Tibial artery (tissue), 4 donors: ENCODE results near the gene NDUFA9.

ENCODE experiments used
- DNase-seq, 2 donors: peaks; one replicate each; pipeline ENCODE4 v3.0.0-alpha.2; 2019
- H3K27ac ChIP-seq, 2 donors: fragments of 200-600 bp; sonication (generic) in 1 of 2; 1 replicate in 1 of 2; 2 replicates in 1 of 2; pipeline ENCODE4 v1.5.1; 2018 to 2019; ENCODE audit warnings: mild to moderate bottlenecking in 1 of 2
- H3K27me3 ChIP-seq, 2 donors: fragments of 200-600 bp; sonication (generic) in 1 of 2; one replicate each; pipeline versions ENCODE4 v1.5.1 to v1.6.0; 2016 to 2019
- H3K36me3 ChIP-seq, 3 donors: fragments of 200-600 bp; sonication (generic) in 2 of 3; one replicate each; pipeline ENCODE4 v1.5.1; 2016 to 2019; ENCODE audit warnings: mild to moderate bottlenecking in 2 of 3
- H3K4me1 ChIP-seq, 4 donors: fragments of 200-600 bp; sonication (generic) in 2 of 4; 1 replicate in 3 of 4; 2 replicates in 1 of 4; pipeline ENCODE4 v1.5.1; 2016 to 2019
- H3K4me3 ChIP-seq, 2 donors: fragments of 200-600 bp; sonication (generic) in 1 of 2; 1 replicate in 1 of 2; 2 replicates in 1 of 2; pipeline ENCODE4 v1.5.1; 2018 to 2019; ENCODE audit warnings: mild to moderate bottlenecking in 2 of 2
- H3K9me3 ChIP-seq, 3 donors: fragments of 200-600 bp; sonication (generic) in 1 of 3; one replicate each; pipeline ENCODE4 v1.5.1; 2016 to 2019
- CTCF ChIP-seq, 2 experiments: fragments of 200-600 bp in 1 of 2; fragments of 450-650 bp in 1 of 2; IDR thresholded peaks; one replicate each; pipeline ENCODE4 v1.5.1; 2017 to 2019; ENCODE audit warnings: antibody characterized with exemption in 2 of 2, mild to moderate bottlenecking in 1 of 2, moderate library complexity in 1 of 2
- intact Hi-C: fragments of 100-400 bp; cut with DNase I; formaldehyde crosslinking; loops from one replicate; pipeline ENCODE4 v1.15.0; 2023; ENCODE audit warnings: low total_unique reads

NDUFA9 gene

GRCh38 chr12:4609071-4609470, 39.8 kb upstream of the NDUFA9 start:
- no peaks in the 10 kb centered on the region for H3K9me3 ChIP-seq
- no peak for DNase-seq
- no peak overlapping the region for H3K27ac ChIP-seq
- peaks cover 0 to 20% (median 8%) of the 10 kb centered on the region in 4 donors for H3K4me1 ChIP-seq
- H3K36me3 ChIP-seq: peaks cover 37 to 51% (median 37%) of the 10 kb centered on the region in 3 donors
- TF ChIP-seq CTCF (IDR thresholded peaks at IDR 0.05): no peak
- intact Hi-C loops: no loop called here
- H3K4me3 ChIP-seq: no peak overlapping the region
- H3K27me3 ChIP-seq: no peaks in the 10 kb centered on the region

GRCh38 chr12:4610481-4610880, 38.4 kb upstream of the NDUFA9 start:
- Histone ChIP-seq H3K27ac (no peak overlapping the region), H3K36me3 (peaks cover 39 to 64% (median 44%) of the 10 kb centered on the region in 3 donors), H3K4me3 (no peak overlapping the region), H3K4me1 (peaks cover 0 to 17% (median 8%) of the 10 kb centered on the region in 4 donors), H3K9me3 (no peaks in the 10 kb centered on the region), H3K27me3 (no peaks in the 10 kb centered on the region)
- intact Hi-C loops: no loop called here
- no peak for DNase-seq
- no peak for TF ChIP-seq CTCF (IDR thresholded peaks at IDR 0.05)

- H3K36me3 ChIP-seq: peaks cover 32 to 51% (median 38%) of the 10 kb centered on the region in 3 donors
- no peak for TF ChIP-seq CTCF (IDR thresholded peaks at IDR 0.05)
- intact Hi-C loops: no loop called here
- H3K4me1 ChIP-seq: no peaks in the 10 kb centered on the region
- DNase-seq: no peak
- H3K27me3 ChIP-seq: no peaks in the 10 kb centered on the region
- H3K27ac ChIP-seq: no peak overlapping the region
- H3K9me3 ChIP-seq: no peaks in the 10 kb centered on the region
- H3K4me3 ChIP-seq: no peak overlapping the region
Observed at GRCh38 chr12:4615667-4616066, 33.2 kb upstream of the NDUFA9 start.

- no peak for TF ChIP-seq CTCF (IDR thresholded peaks at IDR 0.05)
- Histone ChIP-seq H3K4me3 (no peak overlapping the region), H3K27ac (no peak overlapping the region), H3K4me1 (no peaks in the 10 kb centered on the region), H3K9me3 (no peaks in the 10 kb centered on the region), H3K36me3 (no peaks in the 10 kb centered on the region), H3K27me3 (peaks cover 0 to 3% of the 10 kb centered on the region in 2 donors)
- DNase-seq: no peak
- intact Hi-C loops: loop anchor here (5.0 kb wide), 1 partner anchor 849 kb away; no protein-coding TSS in a partner anchor
Observed at GRCh38 chr12:4621511-4621910, 27.4 kb upstream of the NDUFA9 start.

- no peaks in the 10 kb centered on the region for H3K9me3 ChIP-seq
- peaks cover 0 to 3% of the 10 kb centered on the region in 2 donors for H3K27me3 ChIP-seq
- no peak for DNase-seq
- no peak overlapping the region for H3K4me3 ChIP-seq
- H3K36me3 ChIP-seq: no peaks in the 10 kb centered on the region
- H3K4me1 ChIP-seq: no peaks in the 10 kb centered on the region
- intact Hi-C loops: no loop called here
- no peak overlapping the region for H3K27ac ChIP-seq
- TF ChIP-seq CTCF (IDR thresholded peaks at IDR 0.05): no peak
Observed at GRCh38 chr12:4626543-4626942, 22.4 kb upstream of the NDUFA9 start.

GRCh38 chr12:4628406-4628805, 20.5 kb upstream of the NDUFA9 start:
- H3K36me3 ChIP-seq: no peaks in the 10 kb centered on the region
- no peaks in the 10 kb centered on the region for H3K9me3 ChIP-seq
- no peak for TF ChIP-seq CTCF (IDR thresholded peaks at IDR 0.05)
- intact Hi-C loops: no loop called here
- no peaks in the 10 kb centered on the region for H3K4me1 ChIP-seq
- no peak overlapping the region for H3K4me3 ChIP-seq
- peaks cover 0 to 5% of the 10 kb centered on the region in 2 donors for H3K27me3 ChIP-seq
- H3K27ac ChIP-seq: no peak overlapping the region
- no peak for DNase-seq
